Breast epithelium (tissue), 4 donors: ENCODE results near the gene PYGO2. TPM values are rescaled to one million over a fixed set of nuclear protein-coding genes. Genes with fewer than 3 reads are reported as not detected.

ENCODE experiments used
- DNase-seq, 2 donors: peaks; one replicate each; pipeline ENCODE4 v3.0.0-alpha.2; 2019; ENCODE audit warnings: low spot score in 2 of 2
- H3K27ac ChIP-seq, 2 donors: fragments of 200-600 bp; sonication (generic) in 1 of 2; one replicate each; pipeline ENCODE4 v1.5.1; 2016 to 2019; ENCODE audit warnings: mild to moderate bottlenecking in 1 of 2
- H3K27me3 ChIP-seq, 2 donors: fragments of 200-600 bp; sonication (generic) in 1 of 2; one replicate each; pipeline versions ENCODE4 v1.5.1 to v1.6.0; 2017 to 2019; ENCODE audit warnings: control low read depth in 1 of 2, mild to moderate bottlenecking in 1 of 2
- H3K36me3 ChIP-seq: fragments of 200-600 bp; one replicate; pipeline ENCODE4 v1.5.1; 2019
- H3K4me1 ChIP-seq, 2 donors: fragments of 200-600 bp; sonication (generic); one replicate each; pipeline ENCODE4 v1.5.1; 2016 to 2019; ENCODE audit warnings: control low read depth in 1 of 2
- H3K4me3 ChIP-seq, 3 donors: fragments of 200-600 bp; sonication (generic); 1 replicate in 2 of 3; 2 replicates in 1 of 3; pipeline ENCODE4 v1.5.1; 2016 to 2019; ENCODE audit warnings: mild to moderate bottlenecking in 3 of 3, moderate library complexity in 2 of 3
- H3K9me3 ChIP-seq, 2 donors: fragments of 200-600 bp; sonication (generic) in 1 of 2; one replicate each; pipeline ENCODE4 v1.5.1; 2016 to 2019; ENCODE audit warnings: control low read depth in 1 of 2
- POLR2A ChIP-seq: fragments of 450-650 bp; IDR thresholded peaks from one replicate; pipeline ENCODE4 v1.6.1; 2016; ENCODE audit warnings: antibody characterized with exemption, mild to moderate bottlenecking, moderate library complexity
- POLR2AphosphoS5 ChIP-seq, 3 donors: sonication (generic); formaldehyde crosslinking; IDR thresholded peaks; one replicate each; pipeline ENCODE4 v1.6.1; 2017; ENCODE audit warnings: antibody characterized with exemption in 3 of 3
- intact Hi-C: fragments of 100-400 bp; cut with DNase I; formaldehyde crosslinking; loops from one replicate; pipeline ENCODE4 v1.15.1; 2023; ENCODE audit warnings: low total_unique reads
- total RNA-seq, 3 donors: library from RNA; depleted of rRNA; stranded (reverse); fragments of >200 nt; gene quantifications; one replicate each; pipeline ENCODE4 v1.1.0, GENCODE V29; 2016
- TF ChIP-seq, protein P1 (sequence below), 3 donors: fragments of 450-650 bp; IDR thresholded peaks; one replicate each; pipeline ENCODE4 v1.5.1; 2016 to 2017; ENCODE audit warnings: antibody characterized with exemption in 3 of 3, mild to moderate bottlenecking in 3 of 3, moderate library complexity in 3 of 3

Gene PYGO2
- total RNA-seq, 3 donors from 2014 or later: 14.6 to 26.2 (median 20.3) TPM

- TF ChIP-seq, protein P1, sequence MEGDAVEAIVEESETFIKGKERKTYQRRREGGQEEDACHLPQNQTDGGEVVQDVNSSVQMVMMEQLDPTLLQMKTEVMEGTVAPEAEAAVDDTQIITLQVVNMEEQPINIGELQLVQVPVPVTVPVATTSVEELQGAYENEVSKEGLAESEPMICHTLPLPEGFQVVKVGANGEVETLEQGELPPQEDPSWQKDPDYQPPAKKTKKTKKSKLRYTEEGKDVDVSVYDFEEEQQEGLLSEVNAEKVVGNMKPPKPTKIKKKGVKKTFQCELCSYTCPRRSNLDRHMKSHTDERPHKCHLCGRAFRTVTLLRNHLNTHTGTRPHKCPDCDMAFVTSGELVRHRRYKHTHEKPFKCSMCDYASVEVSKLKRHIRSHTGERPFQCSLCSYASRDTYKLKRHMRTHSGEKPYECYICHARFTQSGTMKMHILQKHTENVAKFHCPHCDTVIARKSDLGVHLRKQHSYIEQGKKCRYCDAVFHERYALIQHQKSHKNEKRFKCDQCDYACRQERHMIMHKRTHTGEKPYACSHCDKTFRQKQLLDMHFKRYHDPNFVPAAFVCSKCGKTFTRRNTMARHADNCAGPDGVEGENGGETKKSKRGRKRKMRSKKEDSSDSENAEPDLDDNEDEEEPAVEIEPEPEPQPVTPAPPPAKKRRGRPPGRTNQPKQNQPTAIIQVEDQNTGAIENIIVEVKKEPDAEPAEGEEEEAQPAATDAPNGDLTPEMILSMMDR (IDR thresholded peaks at IDR 0.05): no peak
- no peak for TF ChIP-seq POLR2AphosphoS5 (IDR thresholded peaks at IDR 0.05)
- TF ChIP-seq POLR2A: no peak
- Histone ChIP-seq H3K4me3 (peak overlapping the region in 2 of 3 donors; percentile 76), H3K4me1 (peaks cover 14 to 26% of the 10 kb centered on the region in 2 donors), H3K27me3 (no peaks in the 10 kb centered on the region), H3K9me3 (no peaks in the 10 kb centered on the region), H3K36me3 (no peaks in the 10 kb centered on the region), H3K27ac (peak overlapping the region; percentile 99 to 100)
- intact Hi-C loops: no loop called here
- DNase-seq: no peak
These were observed 10.6 kb upstream of the PYGO2 start for GRCh38 chr1:154972213-154972516.

DNA sequence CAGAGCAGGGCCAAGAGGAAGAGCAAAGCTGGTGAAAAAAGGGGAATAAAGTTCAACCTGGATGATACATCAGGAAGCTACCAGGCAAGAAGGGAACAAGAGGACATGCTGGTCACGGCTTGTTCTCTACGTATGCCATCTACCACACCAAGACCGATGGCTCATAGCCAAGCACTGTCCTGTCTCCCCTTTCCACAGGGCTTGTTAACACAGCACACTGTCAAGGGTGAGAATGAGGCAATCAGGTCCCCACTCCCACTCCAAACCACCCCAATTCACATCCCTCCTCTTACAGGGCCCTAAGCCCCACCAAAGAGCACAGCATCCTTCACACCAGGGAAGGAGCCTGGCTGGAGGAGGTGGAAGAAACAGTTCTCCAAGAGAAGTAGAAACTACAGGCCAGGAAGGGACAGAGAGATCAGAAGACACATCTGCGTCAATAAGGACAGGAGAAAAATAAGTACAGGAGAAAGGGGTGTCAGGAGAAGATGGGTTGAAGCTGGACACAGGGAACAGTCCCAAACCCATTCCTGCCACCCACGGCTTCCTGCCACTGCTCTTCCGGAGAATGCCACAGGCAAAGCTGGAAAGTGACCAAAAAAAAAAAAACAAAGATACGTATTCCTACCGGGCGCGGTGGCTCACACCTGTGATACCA lies 9.9 kb upstream of the PYGO2 start:
- intact Hi-C loops: no loop called here
- TF ChIP-seq POLR2AphosphoS5 (IDR thresholded peaks at IDR 0.05) (peak in 2 of 3 donors; percentile 9 to 39), POLR2A (no peak)
- Histone ChIP-seq H3K27me3 (no peaks in the 10 kb centered on the region), H3K4me3 (peak overlapping the region; percentile 46 to 76 (median 51)), H3K9me3 (no peaks in the 10 kb centered on the region), H3K4me1 (peaks cover 14 to 22% of the 10 kb centered on the region in 2 donors), H3K27ac (peak overlapping the region; percentile 99 to 100), H3K36me3 (no peaks in the 10 kb centered on the region)
- peak in 1 of 2 donors; percentile 83 for DNase-seq

DNA sequence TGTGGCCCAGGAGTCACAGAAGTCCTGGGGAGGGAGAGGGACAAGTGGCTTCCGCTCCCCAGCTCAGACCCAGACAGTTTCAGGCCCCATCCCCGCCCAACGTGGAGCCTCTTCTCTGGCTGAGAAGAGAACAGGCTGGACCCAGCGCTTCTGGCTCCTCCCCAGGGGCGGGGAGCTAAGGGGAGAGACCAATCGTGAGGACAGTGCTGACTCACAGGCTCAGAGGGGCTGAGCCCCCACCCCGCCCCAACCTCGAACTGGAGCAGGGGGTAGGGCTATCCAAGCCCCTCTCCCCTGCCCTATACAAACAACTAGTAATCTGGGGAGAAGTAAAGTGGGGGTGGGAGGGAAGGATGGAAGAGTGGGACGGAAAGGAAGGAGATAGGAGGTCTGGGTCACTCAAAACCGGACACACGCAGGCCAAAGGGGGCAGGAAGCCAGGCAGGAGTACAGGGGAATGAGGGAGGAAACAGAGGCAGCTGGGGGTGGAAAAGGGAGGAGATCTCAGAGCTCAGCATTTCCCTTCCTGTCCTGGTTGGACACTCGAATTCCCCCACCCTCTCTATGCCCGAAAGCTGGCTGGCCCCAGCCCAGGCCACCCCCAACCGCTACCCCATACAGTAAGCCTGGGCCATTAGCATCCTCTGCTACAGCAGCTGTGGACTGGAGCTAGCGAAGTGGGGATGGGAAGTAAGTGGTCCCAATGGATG lies 9.2 kb upstream of the PYGO2 start, which contains the start of gene SHC1:
Gene SHC1, minus strand, starts transcription at position 117 of the 710 bp plus-strand sequence. CDS start 221 bp downstream, outside the sequence.
- intact Hi-C loops: no loop called here
- peak; percentile 87 to 95 for DNase-seq
- no peaks in the 10 kb centered on the region for H3K27me3 ChIP-seq
- TF ChIP-seq, protein P1 (IDR thresholded peaks at IDR 0.05): no peak
- TF ChIP-seq POLR2AphosphoS5 (IDR thresholded peaks at IDR 0.05): peak; percentile 45 to 78 (median 70)
- peak; percentile 84 for TF ChIP-seq POLR2A
- H3K4me1 ChIP-seq: peaks cover 11 to 16% of the 10 kb centered on the region in 2 donors
- H3K36me3 ChIP-seq: no peaks in the 10 kb centered on the region
- peak within 1 kb of the TSS; percentile 46 to 76 (median 51) for H3K4me3 ChIP-seq
- H3K27ac ChIP-seq: peak within 1 kb of the TSS; percentile 99 to 100
- H3K9me3 ChIP-seq: no peaks in the 10 kb centered on the region

DNA sequence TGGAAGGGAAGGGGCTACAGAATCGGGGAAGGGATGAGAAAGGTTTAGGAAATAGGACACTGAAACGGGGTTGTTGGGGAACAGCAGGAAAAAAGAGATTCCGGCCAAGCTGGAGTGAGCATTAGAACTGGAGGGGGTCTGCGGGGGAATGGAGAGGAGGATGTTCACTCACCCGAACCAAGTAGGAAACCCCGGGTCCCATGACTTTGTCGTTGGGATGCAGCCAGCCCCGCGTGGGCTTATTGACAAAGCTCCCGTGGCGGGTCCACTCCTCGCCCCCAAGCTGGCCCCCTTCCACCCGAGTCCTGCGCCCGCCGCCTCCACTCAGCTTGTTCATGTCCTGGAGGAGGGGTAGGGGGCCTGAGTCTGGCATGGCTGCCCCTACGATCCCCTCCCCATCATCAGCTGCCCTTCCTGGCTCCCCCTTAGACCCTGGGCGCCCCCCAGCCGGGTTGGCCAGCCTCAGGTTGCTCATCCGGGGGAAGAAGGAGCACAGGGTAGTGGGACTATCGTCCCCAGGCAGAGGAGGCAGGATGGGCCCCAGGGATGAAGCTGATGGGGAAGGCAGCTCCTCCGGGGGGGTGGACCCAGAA lies 8.4 kb upstream of the PYGO2 start:
- Histone ChIP-seq H3K4me3 (peak overlapping the region; percentile 46 to 76 (median 51)), H3K9me3 (no peaks in the 10 kb centered on the region), H3K4me1 (peaks cover 11 to 16% of the 10 kb centered on the region in 2 donors), H3K27me3 (no peaks in the 10 kb centered on the region), H3K27ac (peak overlapping the region; percentile 99 to 100), H3K36me3 (no peaks in the 10 kb centered on the region)
- intact Hi-C loops: loop anchor here (10.0 kb wide), 1 partner anchor 715 kb away; the partner anchor contains the start of genes DAP3 and YY1AP1
- TF ChIP-seq POLR2A: no peak
- TF ChIP-seq, protein P1 (IDR thresholded peaks at IDR 0.05): no peak
- no peak for TF ChIP-seq POLR2AphosphoS5 (IDR thresholded peaks at IDR 0.05)
- DNase-seq: no peak

GRCh38 chr1:154969246-154969645 lies 7.7 kb upstream of the PYGO2 start:
- Histone ChIP-seq H3K4me1 (peaks cover 11 to 16% of the 10 kb centered on the region in 2 donors), H3K4me3 (peak overlapping the region; percentile 46 to 76 (median 51)), H3K27me3 (no peaks in the 10 kb centered on the region), H3K9me3 (no peaks in the 10 kb centered on the region), H3K36me3 (no peaks in the 10 kb centered on the region), H3K27ac (peak overlapping the region; percentile 99 to 100)
- no peak for DNase-seq
- intact Hi-C loops: loop anchor here (10.0 kb wide), 1 partner anchor 716 kb away; the partner anchor contains the start of genes DAP3 and YY1AP1
- TF ChIP-seq, protein P1 (IDR thresholded peaks at IDR 0.05): no peak
- TF ChIP-seq POLR2AphosphoS5 (IDR thresholded peaks at IDR 0.05): no peak
- no peak for TF ChIP-seq POLR2A
